ENCODE measurements around the gene HEMGN.

Gene HEMGN

GRCh38 chr9:97904725-97905124, 33.2 kb downstream of the HEMGN start:
- Histone ChIP-seq H3K56ac (ENCODE audit: low read length) (no peak overlapping the region), H3K27me3 (ENCODE audit: insufficient read depth, low read length, poor library complexity) (no peaks in the 10 kb centered on the region), H2BK120ac (ENCODE audit: low read depth, low read length) (no peak overlapping the region), H3K23ac (ENCODE audit: low read length) (no peak overlapping the region), H3K4me2 (ENCODE audit: low read length) (no peak overlapping the region), H3K4me3 (ENCODE audit: low read length) (no peak overlapping the region), H4K8ac (ENCODE audit: low read depth, low read length) (no peak overlapping the region), H4K5ac (ENCODE audit: low read length) (no peak overlapping the region), H3K79me2 (ENCODE audit: control insufficient read depth, insufficient read depth, low read length) (no peaks in the 10 kb centered on the region), H3K79me1 (ENCODE audit: low read length) (no peaks in the 10 kb centered on the region), H2BK5ac (ENCODE audit: low read length) (no peak overlapping the region), H3K18ac (ENCODE audit: low read length) (no peak overlapping the region), H3K4ac (ENCODE audit: low read depth, low read length) (no peak overlapping the region), H2AK5ac (ENCODE audit: low read length) (no peak overlapping the region), H3K4me1 (ENCODE audit: control insufficient read depth, low read depth, low read length) (no peaks in the 10 kb centered on the region), H3K36me3 (ENCODE audit: control insufficient read depth, insufficient read depth, low read length) (no peaks in the 10 kb centered on the region), H2BK15ac (replicated peaks; ENCODE audit: low read depth) (no peak overlapping the region), H3K27ac (ENCODE audit: low read depth, low read length) (no peak overlapping the region), H3K9ac (ENCODE audit: low read length) (no peak overlapping the region)
- WGBS (ENCODE audit: extremely low coverage, insufficient coverage, low lambda C conversion rate) = no CpG with 5 or more reads among the region's 9 CpGs
- DNase-seq = no peak

- Histone ChIP-seq H3K9ac (ENCODE audit: low read length) (no peak overlapping the region), H3K56ac (ENCODE audit: low read length) (no peak overlapping the region), H3K79me1 (ENCODE audit: low read length) (no peaks in the 10 kb centered on the region), H4K8ac (ENCODE audit: low read depth, low read length) (no peak overlapping the region), H3K4ac (ENCODE audit: low read depth, low read length) (no peak overlapping the region), H3K79me2 (ENCODE audit: control insufficient read depth, insufficient read depth, low read length) (no peaks in the 10 kb centered on the region), H3K23ac (ENCODE audit: low read length) (no peak overlapping the region), H2BK120ac (ENCODE audit: low read depth, low read length) (no peak overlapping the region), H2AK5ac (ENCODE audit: low read length) (no peak overlapping the region), H3K27me3 (ENCODE audit: insufficient read depth, low read length, poor library complexity) (no peaks in the 10 kb centered on the region), H3K27ac (ENCODE audit: low read depth, low read length) (no peak overlapping the region), H3K4me1 (ENCODE audit: control insufficient read depth, low read depth, low read length) (no peaks in the 10 kb centered on the region), H2BK5ac (ENCODE audit: low read length) (no peak overlapping the region), H4K5ac (ENCODE audit: low read length) (no peak overlapping the region), H2BK15ac (replicated peaks; ENCODE audit: low read depth) (no peak overlapping the region), H3K36me3 (ENCODE audit: control insufficient read depth, insufficient read depth, low read length) (no peaks in the 10 kb centered on the region), H3K18ac (ENCODE audit: low read length) (no peak overlapping the region), H3K4me3 (ENCODE audit: low read length) (no peak overlapping the region), H3K4me2 (ENCODE audit: low read length) (no peak overlapping the region)
- DNase-seq = no peak
- WGBS (ENCODE audit: extremely low coverage, insufficient coverage, low lambda C conversion rate) = no CpG with 5 or more reads among the region's 1 CpG
Measured at GRCh38 chr9:97903177-97903576, 34.8 kb downstream of the HEMGN start.

- no peaks in the 10 kb centered on the region for H3K36me3 ChIP-seq (ENCODE audit: control insufficient read depth, insufficient read depth, low read length)
- no peak overlapping the region for H4K5ac ChIP-seq (ENCODE audit: low read length)
- H3K18ac ChIP-seq (ENCODE audit: low read length) = no peak overlapping the region
- H2BK15ac ChIP-seq (replicated peaks; ENCODE audit: low read depth) = no peak overlapping the region
- DNase-seq = peak; percentile 47
- no peak overlapping the region for H3K4me3 ChIP-seq (ENCODE audit: low read length)
- no peaks in the 10 kb centered on the region for H3K79me2 ChIP-seq (ENCODE audit: control insufficient read depth, insufficient read depth, low read length)
- H3K27ac ChIP-seq (ENCODE audit: low read depth, low read length) = no peak overlapping the region
- no peak overlapping the region for H3K4me2 ChIP-seq (ENCODE audit: low read length)
- no peaks in the 10 kb centered on the region for H3K27me3 ChIP-seq (ENCODE audit: insufficient read depth, low read length, poor library complexity)
- H3K9ac ChIP-seq (ENCODE audit: low read length) = no peak overlapping the region
- no peak overlapping the region for H2AK5ac ChIP-seq (ENCODE audit: low read length)
- no peak overlapping the region for H4K8ac ChIP-seq (ENCODE audit: low read depth, low read length)
- no peak overlapping the region for H3K4ac ChIP-seq (ENCODE audit: low read depth, low read length)
- H3K79me1 ChIP-seq (ENCODE audit: low read length) = no peaks in the 10 kb centered on the region
- no peaks in the 10 kb centered on the region for H3K4me1 ChIP-seq (ENCODE audit: control insufficient read depth, low read depth, low read length)
- H3K56ac ChIP-seq (ENCODE audit: low read length) = no peak overlapping the region
- no CpG with 5 or more reads among the region's 5 CpGs for whole genome bisulfite sequencing (ENCODE audit: extremely low coverage, insufficient coverage, low lambda C conversion rate)
- no peak overlapping the region for H2BK5ac ChIP-seq (ENCODE audit: low read length)
- no peak overlapping the region for H3K23ac ChIP-seq (ENCODE audit: low read length)
- no peak overlapping the region for H2BK120ac ChIP-seq (ENCODE audit: low read depth, low read length)
Measured at GRCh38 chr9:97900738-97901565, 37.0 kb downstream of the HEMGN start.

GRCh38 chr9:97900103-97900737, 37.8 kb downstream of the HEMGN start:
- no peak overlapping the region for H2BK120ac ChIP-seq (ENCODE audit: low read depth, low read length)
- H3K79me2 ChIP-seq (ENCODE audit: control insufficient read depth, insufficient read depth, low read length) = no peaks in the 10 kb centered on the region
- no peak overlapping the region for H4K5ac ChIP-seq (ENCODE audit: low read length)
- H3K4me2 ChIP-seq (ENCODE audit: low read length) = no peak overlapping the region
- no peak overlapping the region for H3K9ac ChIP-seq (ENCODE audit: low read length)
- no peak overlapping the region for H3K27ac ChIP-seq (ENCODE audit: low read depth, low read length)
- H2BK15ac ChIP-seq (replicated peaks; ENCODE audit: low read depth) = no peak overlapping the region
- no peak overlapping the region for H2BK5ac ChIP-seq (ENCODE audit: low read length)
- no peak for DNase-seq
- no CpG with 5 or more reads among the region's 9 CpGs for WGBS (ENCODE audit: extremely low coverage, insufficient coverage, low lambda C conversion rate)
- H3K18ac ChIP-seq (ENCODE audit: low read length) = no peak overlapping the region
- no peaks in the 10 kb centered on the region for H3K4me1 ChIP-seq (ENCODE audit: control insufficient read depth, low read depth, low read length)
- H4K8ac ChIP-seq (ENCODE audit: low read depth, low read length) = no peak overlapping the region
- H3K36me3 ChIP-seq (ENCODE audit: control insufficient read depth, insufficient read depth, low read length) = no peaks in the 10 kb centered on the region
- H3K4ac ChIP-seq (ENCODE audit: low read depth, low read length) = no peak overlapping the region
- no peak overlapping the region for H3K23ac ChIP-seq (ENCODE audit: low read length)
- H3K79me1 ChIP-seq (ENCODE audit: low read length) = no peaks in the 10 kb centered on the region
- no peak overlapping the region for H3K56ac ChIP-seq (ENCODE audit: low read length)
- H3K27me3 ChIP-seq (ENCODE audit: insufficient read depth, low read length, poor library complexity) = no peaks in the 10 kb centered on the region
- no peak overlapping the region for H2AK5ac ChIP-seq (ENCODE audit: low read length)
- H3K4me3 ChIP-seq (ENCODE audit: low read length) = no peak overlapping the region

- peak; percentile 86 for DNase-seq
Measured at GRCh38 chr9:97895695-97896332, 42.2 kb downstream of the HEMGN start.

More at GRCh38 chr9:97895695-97896332, 42.2 kb downstream of the HEMGN start:
- Histone ChIP-seq H3K36me3 (ENCODE audit: control insufficient read depth, insufficient read depth, low read length) (no peaks in the 10 kb centered on the region), H3K27me3 (ENCODE audit: insufficient read depth, low read length, poor library complexity) (no peaks in the 10 kb centered on the region), H3K27ac (ENCODE audit: low read depth, low read length) (no peak overlapping the region), H3K9ac (ENCODE audit: low read length) (no peak overlapping the region), H2BK15ac (replicated peaks; ENCODE audit: low read depth) (no peak overlapping the region), H2AK5ac (ENCODE audit: low read length) (no peak overlapping the region), H3K4ac (ENCODE audit: low read depth, low read length) (no peak overlapping the region), H3K23ac (ENCODE audit: low read length) (no peak overlapping the region), H4K5ac (ENCODE audit: low read length) (no peak overlapping the region), H2BK5ac (ENCODE audit: low read length) (no peak overlapping the region), H3K4me3 (ENCODE audit: low read length) (no peak overlapping the region), H3K4me1 (ENCODE audit: control insufficient read depth, low read depth, low read length) (no peaks in the 10 kb centered on the region), H2BK120ac (ENCODE audit: low read depth, low read length) (no peak overlapping the region), H3K4me2 (ENCODE audit: low read length) (no peak overlapping the region), H3K79me1 (ENCODE audit: low read length) (no peaks in the 10 kb centered on the region), H3K18ac (ENCODE audit: low read length) (no peak overlapping the region), H3K56ac (ENCODE audit: low read length) (no peak overlapping the region), H3K79me2 (ENCODE audit: control insufficient read depth, insufficient read depth, low read length) (no peaks in the 10 kb centered on the region), H4K8ac (ENCODE audit: low read depth, low read length) (no peak overlapping the region)
- no CpG with 5 or more reads among the region's 6 CpGs for WGBS (ENCODE audit: extremely low coverage, insufficient coverage, low lambda C conversion rate)
